ENCODE measurements around the gene SVOP. TPM values are rescaled to one million over a fixed set of nuclear protein-coding genes. Genes with fewer than 3 reads are reported as not detected.
"Not testable (repeated sequence)": the region's sequence is repeated elsewhere in the genome, so short reads cannot be mapped to it uniquely, and the experiment has no call there.

Gene SVOP
- total RNA-seq, 1 donor from 2014 or later = 5.5 TPM

GRCh38 chr12:109044241-109044640, 23.4 kb upstream of the SVOP start:
- intact Hi-C loops (cut with DNase I) = no loop called here
- DNase-seq (ENCODE audit: missing footprints) = no peak

GRCh38 chr12:109036975-109037374, 16.1 kb upstream of the SVOP start:
- ATAC-seq = no peak
- intact Hi-C loops (cut with DNase I) = no loop called here
- DNase-seq (ENCODE audit: missing footprints) = no peak

More at GRCh38 chr12:109044241-109044640, 23.4 kb upstream of the SVOP start:
- no peak for ATAC-seq

- ATAC-seq = no peak
- no peak for DNase-seq (ENCODE audit: missing footprints)
- intact Hi-C loops (cut with DNase I) = no loop called here
Measured at GRCh38 chr12:109033239-109034196, 12.7 kb upstream of the SVOP start.

GRCh38 chr12:109029411-109029810, 8.5 kb upstream of the SVOP start:
- no peak for ATAC-seq
- intact Hi-C loops (cut with DNase I) = no loop called here
- DNase-seq (ENCODE audit: missing footprints) = no peak

GRCh38 chr12:109028624-109029023, 7.8 kb upstream of the SVOP start:
- ATAC-seq; intact Hi-C loops (cut with DNase I); DNase-seq (ENCODE audit: missing footprints): not testable (repeated sequence)

GRCh38 chr12:109027767-109028166, 6.9 kb upstream of the SVOP start:
- DNase-seq (ENCODE audit: missing footprints) (no peak), ATAC-seq (no peak)
- intact Hi-C loops (cut with DNase I) = no loop called here

- intact Hi-C loops (cut with DNase I) = no loop called here
- ATAC-seq = no peak
- no peak for DNase-seq (ENCODE audit: missing footprints)
Measured at GRCh38 chr12:109020146-109020795, 597 bp downstream of the SVOP start.

- DNase-seq (ENCODE audit: missing footprints) = no peak
- intact Hi-C loops (cut with DNase I) = no loop called here
- ATAC-seq = no peak
Measured at GRCh38 chr12:109018296-109018695, 2.6 kb downstream of the SVOP start.

- DNase-seq (ENCODE audit: missing footprints) (no peak), ATAC-seq (no peak)
- intact Hi-C loops (cut with DNase I) = no loop called here
Measured at GRCh38 chr12:109016978-109017377, 3.9 kb downstream of the SVOP start.

- DNase-seq (ENCODE audit: missing footprints) = no peak
- intact Hi-C loops (cut with DNase I) = no loop called here
- no peak for ATAC-seq
Measured at GRCh38 chr12:109016016-109016415, 4.9 kb downstream of the SVOP start.

GRCh38 chr12:109014984-109015765, 5.7 kb downstream of the SVOP start:
- intact Hi-C loops (cut with DNase I) = no loop called here
- no peak for DNase-seq (ENCODE audit: missing footprints)
- no peak for ATAC-seq

GRCh38 chr12:109010259-109010658, 10.6 kb downstream of the SVOP start:
- intact Hi-C loops (cut with DNase I) = no loop called here
- ATAC-seq (no peak), DNase-seq (ENCODE audit: missing footprints) (no peak)

- intact Hi-C loops (cut with DNase I) = no loop called here
- no peak for ATAC-seq
- DNase-seq (ENCODE audit: missing footprints) = no peak
Measured at GRCh38 chr12:109009766-109010165, 11.1 kb downstream of the SVOP start.

GRCh38 chr12:109004017-109004416, 16.9 kb downstream of the SVOP start:
- intact Hi-C loops (cut with DNase I) = no loop called here
- DNase-seq (ENCODE audit: missing footprints) (no peak), ATAC-seq (no peak)

GRCh38 chr12:108996320-108996719, 24.5 kb downstream of the SVOP start:
- DNase-seq (ENCODE audit: missing footprints) (no peak), ATAC-seq (no peak)
- intact Hi-C loops (cut with DNase I) = no loop called here

GRCh38 chr12:108995370-108995992, 25.4 kb downstream of the SVOP start:
- DNase-seq (ENCODE audit: missing footprints) = no peak
- no peak for ATAC-seq
- intact Hi-C loops (cut with DNase I) = no loop called here

- ATAC-seq; DNase-seq (ENCODE audit: missing footprints); intact Hi-C loops (cut with DNase I): not testable (repeated sequence)
Measured at GRCh38 chr12:108990103-108990502, 30.8 kb downstream of the SVOP start.

- DNase-seq (ENCODE audit: missing footprints) (no peak), ATAC-seq (no peak)
- intact Hi-C loops (cut with DNase I) = no loop called here
Measured at GRCh38 chr12:108989376-108989775, 31.5 kb downstream of the SVOP start.

- intact Hi-C loops (cut with DNase I) = no loop called here
- DNase-seq (ENCODE audit: missing footprints) (no peak), ATAC-seq (no peak)
Measured at GRCh38 chr12:108985750-108986149, 35.1 kb downstream of the SVOP start.
